AG09319 (cell line): ENCODE data around the gene PSD.

Source experiments
- DNase-seq: peaks from one replicate; pipeline ENCODE4 v3.0.0-alpha.2; 2010; ENCODE audit warnings: low read depth; ENCODE audit errors: extremely low read depth
- CTCF ChIP-seq: IDR thresholded peaks from 2 replicates; pipeline ENCODE4 v1.5.1; 2011; ENCODE audit warnings: low read depth, mild to moderate bottlenecking, inconsistent platforms, low read length, moderate library complexity

PSD gene

GRCh38 chr10:102358712-102359382 lies 59.7 kb downstream of the PSD start:
- no peak for DNase-seq
- no peak for TF ChIP-seq CTCF

- no peak for DNase-seq
- no peak for TF ChIP-seq CTCF
These were observed 64.1 kb downstream of the PSD start for GRCh38 chr10:102354451-102354850.
